Measurements from ENCODE around the gene TRIM25.

TRIM25 gene

GRCh38 chr17:56861899-56862298 lies 52.0 kb downstream of the TRIM25 start:
- ChIA-PET POLR2A (no interaction called here), CTCF (interaction anchor here (1.1 to 3.8 kb wide), 2 partner anchors 10 to 78 kb away, joined by 3 to 17 read pairs; no protein-coding TSS in a partner anchor)
- no peak for TF ChIP-seq CTCF (IDR thresholded peaks at IDR 0.05; ENCODE audit: control extremely low read depth, extremely low read depth, low read depth, missing control alignments)
- no peak for DNase-seq (ENCODE audit: extremely low spot score)

- no peak for DNase-seq (ENCODE audit: extremely low spot score)
- no peak for TF ChIP-seq CTCF (IDR thresholded peaks at IDR 0.05; ENCODE audit: control extremely low read depth, extremely low read depth, low read depth, missing control alignments)
- POLR2A ChIA-PET, result no interaction called here
- CTCF ChIA-PET, result interaction anchor here (1.2 to 3.3 kb wide), 5 partner anchors 8 to 25 kb away, joined by 5 to 17 read pairs (median 5); partner anchors contain the start of genes C17orf67 and DGKE
Observed at GRCh38 chr17:56851008-56851407, 62.8 kb downstream of the TRIM25 start.

DNA sequence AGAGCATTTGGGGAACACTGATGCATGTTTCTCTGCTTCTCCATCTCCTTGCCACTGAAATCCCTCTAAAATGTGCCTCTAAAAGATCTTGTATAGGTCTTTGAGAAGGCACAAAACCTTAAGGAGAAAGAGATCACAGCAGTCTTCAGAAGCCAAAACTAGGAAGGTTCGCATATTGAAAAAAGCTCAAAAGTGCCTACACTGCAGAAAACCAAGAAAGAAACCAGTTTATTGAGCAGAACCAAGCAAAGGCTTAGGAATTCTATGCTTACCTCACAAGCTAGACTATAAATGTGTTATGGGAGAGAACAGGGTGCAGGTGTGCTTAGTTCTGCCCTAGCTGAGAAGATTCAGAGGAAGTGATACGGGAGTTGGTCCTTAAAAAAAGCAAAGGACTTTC lies 63.3 kb downstream of the TRIM25 start:
- ChIA-PET CTCF (interaction anchor here (1.2 to 3.3 kb wide), 5 partner anchors 8 to 25 kb away, joined by 5 to 17 read pairs (median 5); no protein-coding TSS in a partner anchor), POLR2A (no interaction called here)
- TF ChIP-seq CTCF (IDR thresholded peaks at IDR 0.05; ENCODE audit: control extremely low read depth, extremely low read depth, low read depth, missing control alignments), result no peak
- DNase-seq (ENCODE audit: extremely low spot score), result no peak

GRCh38 chr17:56849131-56849530 lies 64.7 kb downstream of the TRIM25 start:
- CTCF ChIA-PET, result interaction anchor here (0.7 to 1.6 kb wide), 4 partner anchors 11 to 29 kb away, joined by 3 to 5 read pairs (median 3); partner anchors contain the start of genes C17orf67 and DGKE
- no peak for DNase-seq (ENCODE audit: extremely low spot score)
- POLR2A ChIA-PET, result interaction anchor here (0.8 kb wide), 1 partner anchor 36 kb away, joined by 3 read pairs; no protein-coding TSS in a partner anchor
- TF ChIP-seq CTCF (IDR thresholded peaks at IDR 0.05; ENCODE audit: control extremely low read depth, extremely low read depth, low read depth, missing control alignments), result no peak

GRCh38 chr17:56847106-56847505 lies 66.7 kb downstream of the TRIM25 start:
- ChIA-PET POLR2A (no interaction called here), CTCF (no interaction called here)
- TF ChIP-seq CTCF (IDR thresholded peaks at IDR 0.05; ENCODE audit: control extremely low read depth, extremely low read depth, low read depth, missing control alignments), result no peak
- no peak for DNase-seq (ENCODE audit: extremely low spot score)

DNA sequence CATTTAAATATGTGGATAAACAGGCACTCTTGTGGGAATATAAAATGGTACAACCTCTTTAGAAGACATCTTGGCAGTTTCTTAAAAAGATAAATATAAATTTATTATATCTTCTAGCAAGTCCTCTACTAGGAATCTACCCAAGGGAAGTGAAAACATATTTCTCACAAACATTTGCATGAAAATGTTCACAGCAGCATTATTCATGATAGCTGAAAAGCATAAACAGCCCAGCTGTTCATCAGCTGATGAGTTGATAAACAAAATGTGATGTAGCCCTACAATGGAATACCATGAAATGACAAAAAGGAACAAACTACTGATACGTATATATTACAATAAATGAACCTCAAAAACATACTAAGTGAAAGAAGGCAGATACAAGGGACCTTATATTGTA lies 67.9 kb downstream of the TRIM25 start:
- POLR2A ChIA-PET, result interaction anchor here (1.1 kb wide), 1 partner anchor 12 kb away, joined by 3 read pairs; no protein-coding TSS in a partner anchor

More for the DNA sequence above, 67.9 kb downstream of the TRIM25 start:
- CTCF ChIA-PET, result interaction anchor here (2.2 to 3.9 kb wide), 2 partner anchors 10 to 27 kb away, joined by 6 to 14 read pairs; no protein-coding TSS in a partner anchor
- TF ChIP-seq CTCF (IDR thresholded peaks at IDR 0.05; ENCODE audit: control extremely low read depth, extremely low read depth, low read depth, missing control alignments), result no peak
- DNase-seq (ENCODE audit: extremely low spot score), result no peak

All from GM10248 (cell line).